Measurements from ENCODE around the gene CD99L2.

GRCh38 chrX:150868625-150869024, 29.8 kb downstream of the CD99L2 start:
- TF ChIP-seq NFRKB (IDR thresholded peaks at IDR 0.05) (no peak), ZNF384 (IDR thresholded peaks at IDR 0.05) (no peak), FOXK2 (IDR thresholded peaks at IDR 0.05) (no peak), SUZ12 (IDR thresholded peaks at IDR 0.05) (no peak), FOXM1 (IDR thresholded peaks at IDR 0.05; ENCODE audit: borderline replicate concordance) (no peak), ARNT (IDR thresholded peaks at IDR 0.05) (no peak), SP1 (IDR thresholded peaks at IDR 0.05) (no peak), ELF4 (IDR thresholded peaks at IDR 0.05) (no peak), BHLHE40 (IDR thresholded peaks at IDR 0.05; ENCODE audit: borderline replicate concordance) (no peak), LEF1 (IDR thresholded peaks at IDR 0.05; ENCODE audit: borderline replicate concordance) (no peak), HDGF (IDR thresholded peaks at IDR 0.05; ENCODE audit: borderline replicate concordance) (no peak), CTBP1 (IDR thresholded peaks at IDR 0.05; ENCODE audit: borderline replicate concordance) (no peak)
